Measurements from ENCODE around the gene B3GLCT.
"Not testable (repeated sequence)": the region's sequence is repeated elsewhere in the genome, so short reads cannot be mapped to it uniquely, and the experiment has no call there.

The B3GLCT gene

GRCh38 chr13:31199849-31200636 lies at the start of gene B3GLCT:
TSS of gene B3GLCT (plus strand) at chr13:31199975. CDS start at chr13:31200085, 110 bp downstream.
- DNase-seq: peak; percentile 75

GRCh38 chr13:31150315-31150985 lies 49.3 kb upstream of the B3GLCT start:
- no peak for DNase-seq

- DNase-seq: no peak
Observed at GRCh38 chr13:31151837-31152236, 47.9 kb upstream of the B3GLCT start.

- DNase-seq: no peak
Observed at GRCh38 chr13:31154939-31155338, 44.8 kb upstream of the B3GLCT start.

GRCh38 chr13:31159306-31159705 lies 40.5 kb upstream of the B3GLCT start:
- no peak for DNase-seq

GRCh38 chr13:31160857-31161556 lies 38.8 kb upstream of the B3GLCT start:
- peak; percentile 62 for DNase-seq

- DNase-seq: peak; percentile 98
Observed at GRCh38 chr13:31161557-31162150, 38.1 kb upstream of the B3GLCT start, which contains the start of gene HSPH1. TSS of gene HSPH1 (minus strand) at chr13:31161904. CDS start at chr13:31161582, 322 bp downstream.

- DNase-seq: peak; percentile 87
Observed at GRCh38 chr13:31162151-31163008, 37.4 kb upstream of the B3GLCT start.

- no peak for DNase-seq
Observed at GRCh38 chr13:31166591-31166990, 33.2 kb upstream of the B3GLCT start.

- DNase-seq: no peak
Observed at GRCh38 chr13:31167490-31167889, 32.3 kb upstream of the B3GLCT start.

GRCh38 chr13:31168166-31168565 lies 31.6 kb upstream of the B3GLCT start:
- DNase-seq: no peak

GRCh38 chr13:31168736-31169135 lies 31.0 kb upstream of the B3GLCT start:
- DNase-seq: no peak

GRCh38 chr13:31172001-31172400 lies 27.8 kb upstream of the B3GLCT start:
- no peak for DNase-seq

- DNase-seq: no peak
Observed at GRCh38 chr13:31172535-31172934, 27.2 kb upstream of the B3GLCT start.

- DNase-seq: no peak
Observed at GRCh38 chr13:31174018-31174417, 25.8 kb upstream of the B3GLCT start.

- DNase-seq: no peak
Observed at GRCh38 chr13:31175847-31176532, 23.8 kb upstream of the B3GLCT start.

GRCh38 chr13:31177813-31178495 lies 21.8 kb upstream of the B3GLCT start:
- DNase-seq: not testable (repeated sequence)

GRCh38 chr13:31179241-31179640 lies 20.5 kb upstream of the B3GLCT start:
- DNase-seq: no peak

- no peak for DNase-seq
Observed at GRCh38 chr13:31179754-31180153, 20.0 kb upstream of the B3GLCT start.

GRCh38 chr13:31182987-31183386 lies 16.8 kb upstream of the B3GLCT start:
- DNase-seq: no peak

GRCh38 chr13:31184451-31184850 lies 15.3 kb upstream of the B3GLCT start:
- DNase-seq: no peak

Measured in stimulated activated CD4-positive, alpha-beta T cell treated with anti-CD3 and anti-CD28 coated beads, Interleukin-12 subunit alpha, Interleukin-12 subunit beta, amount 100 ng/mL, for 4 hours (primary cell).